Stimulated activated naive CD8-positive, alpha-beta T cell treated with anti-CD3 and anti-CD28 coated beads, Interleukin-15, Interleukin-2, amounts not matched to agents 100 U/mL and 50 U/mL, for 24 hours (primary cell): Measurements from ENCODE around the gene MTREX.

ENCODE experiments used
- ATAC-seq: fragments of 150-1000 bp; cut with Tn5 transposase; one replicate; pipeline ENCODE4 v1.10.0; 2021
- DNase-seq: peaks from one replicate; pipeline ENCODE4 v3.0.0; 2021

Gene MTREX

GRCh38 chr5:55324815-55325418 lies 17.1 kb downstream of the MTREX start:
- no peak for DNase-seq
- ATAC-seq: peak; percentile 59

DNA sequence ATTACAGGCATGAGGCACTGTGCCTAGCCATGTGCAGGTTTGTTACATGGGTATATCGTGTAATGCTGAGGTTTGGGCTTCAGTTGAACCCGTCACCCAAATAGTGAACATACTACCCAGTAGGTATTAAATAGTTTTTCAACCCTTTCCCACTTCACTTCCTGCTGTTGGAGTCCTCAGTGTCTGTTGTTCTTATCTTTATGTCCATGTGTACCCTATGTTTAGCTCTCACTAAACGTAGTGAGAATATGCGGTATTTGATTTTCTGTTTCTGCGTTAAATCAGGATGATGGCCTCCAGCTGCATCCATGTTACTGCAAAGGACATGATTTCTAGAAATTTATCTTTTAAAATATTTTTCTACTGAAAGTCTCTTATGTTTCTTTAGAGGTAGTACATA lies 17.8 kb downstream of the MTREX start:
- no peak for DNase-seq
- ATAC-seq: no peak

DNA sequence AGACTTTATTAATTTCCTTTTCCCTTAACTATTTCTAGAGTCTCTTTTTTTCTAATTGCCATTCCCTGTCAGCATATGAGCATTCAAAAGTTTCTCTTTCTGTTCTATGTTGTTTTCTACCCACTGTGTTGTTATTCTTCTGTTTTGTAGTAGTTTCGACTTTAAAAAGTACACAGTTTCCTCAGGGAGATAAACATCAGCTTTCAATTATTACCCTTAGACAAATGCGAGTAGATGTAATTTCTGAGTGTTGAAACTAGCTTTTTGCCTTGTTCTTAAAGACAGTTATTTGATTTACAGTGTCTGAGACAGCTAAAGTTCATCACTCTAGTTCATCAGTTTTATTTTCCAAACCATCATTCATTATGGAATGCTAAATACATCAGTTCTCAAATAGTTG lies 19.5 kb downstream of the MTREX start:
- DNase-seq: no peak
- ATAC-seq: no peak

- no peak for DNase-seq
- no peak for ATAC-seq
Measured at GRCh38 chr5:55331321-55331720, 23.5 kb downstream of the MTREX start.

DNA sequence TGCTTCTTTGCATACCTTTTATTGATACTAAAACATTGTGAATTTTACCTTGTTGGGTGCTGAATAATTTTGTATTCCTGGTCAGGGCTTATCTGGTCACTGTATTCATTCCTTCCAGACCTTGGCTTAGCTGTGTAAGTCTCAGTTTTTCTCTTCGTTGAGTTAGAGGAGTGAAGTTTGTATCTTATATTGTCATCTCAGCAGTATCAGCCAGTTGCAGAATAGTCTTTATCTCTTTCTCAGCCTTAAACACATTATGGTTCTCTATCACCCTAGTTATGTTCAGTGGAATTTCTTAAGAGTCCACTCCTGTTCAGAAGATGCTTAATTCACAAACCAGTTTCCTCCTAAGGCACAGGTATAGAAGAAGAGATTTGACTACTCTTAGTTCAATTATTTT lies 25.2 kb downstream of the MTREX start:
- ATAC-seq (no peak), DNase-seq (no peak)

- ATAC-seq (no peak), DNase-seq (no peak)
Measured at GRCh38 chr5:55333811-55334210, 26.0 kb downstream of the MTREX start.

GRCh38 chr5:55338092-55338613 lies 30.4 kb downstream of the MTREX start:
- DNase-seq (no peak), ATAC-seq (no peak)

- peak; percentile 91 for ATAC-seq
- DNase-seq: peak; percentile 72
Measured at GRCh38 chr5:55338810-55339243, 31.0 kb downstream of the MTREX start.

GRCh38 chr5:55343107-55343506 lies 35.3 kb downstream of the MTREX start:
- ATAC-seq (no peak), DNase-seq (no peak)

DNA sequence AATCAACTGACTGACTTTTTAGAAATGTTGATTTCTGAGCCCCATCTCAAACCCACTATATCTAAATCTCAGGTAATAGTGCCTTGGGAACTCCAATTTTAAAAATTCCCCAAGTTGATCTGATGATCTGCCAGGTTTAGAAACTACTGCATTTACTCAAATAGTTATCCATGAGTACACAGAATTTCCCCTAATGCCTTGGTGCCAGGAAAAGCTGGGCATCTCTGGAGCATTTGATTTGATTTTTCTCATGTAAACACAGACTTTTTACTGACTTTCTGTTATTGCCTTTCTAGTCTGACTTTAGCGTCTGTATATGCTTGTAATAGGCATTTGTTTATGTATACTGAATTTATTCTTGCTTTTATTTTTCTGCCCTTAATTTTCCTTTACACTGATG lies 35.8 kb downstream of the MTREX start:
- no peak for ATAC-seq
- no peak for DNase-seq

GRCh38 chr5:55344392-55344992 lies 36.7 kb downstream of the MTREX start:
- DNase-seq (peak; percentile 67), ATAC-seq (no peak)

- DNase-seq (no peak), ATAC-seq (no peak)
Measured at GRCh38 chr5:55345327-55345726, 37.5 kb downstream of the MTREX start.

DNA sequence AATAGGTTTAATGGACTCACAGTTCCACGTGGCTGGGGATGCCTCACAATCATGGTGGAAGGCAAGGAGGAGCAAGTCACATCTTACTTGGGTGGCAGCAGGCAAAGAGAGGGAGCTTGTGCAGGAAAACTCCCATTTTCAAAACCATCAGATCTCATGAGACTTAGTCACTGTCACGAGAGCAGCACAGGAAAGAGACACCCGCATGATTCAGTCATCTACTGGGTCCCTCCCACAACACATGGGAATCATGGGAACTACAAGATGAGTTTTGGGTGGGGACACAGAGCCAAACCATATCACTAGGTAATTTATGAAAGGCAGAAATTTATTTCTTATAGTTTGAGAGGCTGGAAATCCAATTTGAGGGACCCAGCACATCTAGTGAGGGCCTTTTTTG lies 40.0 kb downstream of the MTREX start:
- ATAC-seq: no peak
- no peak for DNase-seq

- DNase-seq (no peak), ATAC-seq (no peak)
Measured at GRCh38 chr5:55350754-55351153, 43.0 kb downstream of the MTREX start.

GRCh38 chr5:55356896-55357295 lies 49.1 kb downstream of the MTREX start:
- ATAC-seq (peak; percentile 43), DNase-seq (no peak)

GRCh38 chr5:55360190-55360589 lies 52.4 kb downstream of the MTREX start:
- no peak for ATAC-seq
- DNase-seq: no peak

DNA sequence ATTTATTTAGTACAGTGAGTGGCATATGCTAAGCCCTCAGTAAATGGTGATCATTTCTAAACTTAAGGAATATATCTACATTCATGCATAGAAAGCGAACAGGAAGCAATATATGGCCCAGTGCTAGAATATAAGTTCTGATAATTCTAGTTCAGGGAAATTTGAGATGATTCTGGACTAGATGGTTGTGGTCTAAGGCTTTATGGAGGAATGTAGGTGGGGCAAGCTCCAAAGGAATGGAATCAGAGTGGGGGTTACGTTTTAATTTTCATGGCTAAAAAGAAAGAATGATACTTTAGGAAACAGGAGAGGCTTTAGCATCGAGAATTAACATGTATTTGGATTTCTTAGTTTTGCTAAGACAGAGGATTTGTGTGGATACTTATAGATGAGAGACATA lies 56.1 kb downstream of the MTREX start:
- ATAC-seq: no peak
- no peak for DNase-seq

GRCh38 chr5:55364537-55365055 lies 56.8 kb downstream of the MTREX start:
- DNase-seq (no peak), ATAC-seq (peak; percentile 99)

DNA sequence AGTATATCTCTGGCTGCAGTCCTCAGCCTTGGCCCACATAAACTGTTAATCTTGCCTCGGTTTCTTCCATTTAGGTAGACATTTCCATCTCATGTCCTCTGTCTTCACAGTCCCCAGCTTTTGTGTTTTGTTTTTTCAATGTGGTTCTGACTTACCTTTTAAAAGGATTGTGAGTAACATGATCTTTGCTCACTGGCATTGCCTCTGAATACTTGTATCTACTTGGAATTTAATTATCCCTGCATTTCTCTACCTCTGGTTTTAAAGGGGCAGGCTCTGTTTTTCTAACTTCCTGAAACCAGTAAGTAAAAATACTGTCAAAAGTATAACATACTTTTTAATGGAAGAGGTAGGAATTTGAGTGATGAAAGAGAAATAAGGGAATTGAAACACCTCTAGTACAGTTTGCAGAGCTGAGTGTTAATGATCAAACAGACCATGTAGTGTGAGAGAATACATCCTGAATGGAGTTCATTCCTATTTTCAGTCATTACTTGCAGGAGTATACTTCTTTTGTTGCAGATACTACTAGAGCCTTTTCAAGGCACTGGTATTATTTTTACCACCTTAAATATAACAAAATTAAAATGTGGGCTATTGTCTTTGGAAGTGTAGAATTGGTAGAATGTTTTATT lies 62.6 kb downstream of the MTREX start:
- DNase-seq: no peak
- no peak for ATAC-seq

DNA sequence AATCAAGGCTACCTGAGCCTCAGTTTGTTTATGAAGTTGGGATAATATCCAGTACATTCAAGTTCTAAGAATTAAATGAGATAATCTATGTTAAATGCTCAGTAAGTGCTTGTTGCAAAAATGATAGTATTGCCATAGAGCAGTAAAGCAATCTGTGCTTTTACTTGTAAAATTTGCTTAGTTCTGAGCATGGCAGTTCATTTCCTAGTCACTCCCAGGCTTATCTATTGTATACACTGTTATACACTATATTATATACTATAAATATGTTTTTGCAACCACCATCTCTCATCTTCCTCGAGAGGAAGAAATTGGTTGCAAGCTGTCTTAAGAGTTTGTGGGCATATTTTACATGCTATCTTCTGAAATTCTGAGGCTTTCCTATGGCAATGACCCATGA lies 63.4 kb downstream of the MTREX start:
- ATAC-seq: no peak
- no peak for DNase-seq

DNA sequence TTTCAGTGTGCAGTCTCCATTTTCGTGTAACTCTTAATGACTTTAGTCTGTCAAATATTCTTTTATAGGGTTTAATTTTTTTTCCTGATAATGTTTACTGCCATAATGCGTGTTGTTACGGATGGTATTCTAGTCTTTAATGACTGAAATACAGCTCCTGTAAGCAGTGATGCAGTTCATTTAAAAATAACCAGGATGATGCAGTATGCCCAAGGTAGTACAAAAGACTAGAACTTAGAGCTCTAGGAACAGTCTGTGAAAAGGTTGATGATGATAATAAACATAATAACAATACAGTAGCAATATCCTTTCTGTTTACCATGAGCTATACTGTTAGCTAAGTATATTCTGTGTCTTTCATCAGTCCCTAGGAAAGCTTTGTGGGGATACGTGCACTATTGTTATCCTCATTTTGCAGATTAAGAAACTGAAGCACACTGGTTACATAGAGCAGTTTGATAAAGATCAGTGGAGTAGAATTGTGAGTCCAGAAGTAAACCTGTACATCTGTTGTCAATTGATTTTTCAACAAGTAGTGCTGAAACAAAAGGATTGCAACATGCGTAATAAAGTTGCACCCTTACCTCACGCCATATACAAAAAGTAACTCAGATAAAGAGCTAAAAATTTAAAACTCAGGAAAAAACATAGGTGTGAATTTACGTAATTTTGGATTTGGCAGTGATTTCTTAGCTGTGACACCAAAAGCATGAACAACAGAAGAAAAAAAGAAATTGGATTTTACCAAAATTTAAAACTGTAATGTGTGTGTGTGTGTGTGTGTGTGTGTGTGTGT lies 64.5 kb downstream of the MTREX start:
- ATAC-seq (no peak), DNase-seq (no peak)

- no peak for DNase-seq
- ATAC-seq: no peak
Measured at GRCh38 chr5:55377810-55378209, 70.0 kb downstream of the MTREX start.

GRCh38 chr5:55383254-55383653 lies 75.5 kb downstream of the MTREX start:
- DNase-seq: no peak

More at GRCh38 chr5:55383254-55383653, 75.5 kb downstream of the MTREX start:
- no peak for ATAC-seq
